HCT116 (cell line): ENCODE measurements around the gene POLR3A. TPM values are rescaled to one million over a fixed set of nuclear protein-coding genes. Genes with fewer than 3 reads are reported as not detected.

Experiments
- ATAC-seq: fragments of 200-7000 bp; cut with Tn5 transposase; 2 replicates; pipeline ENCODE4 v1.9.1; 2020; ENCODE audit warnings: mild to moderate bottlenecking, moderate library complexity
- BruUV-seq: library from RNA; stranded (reverse); fragments of 400-500 nt; replicated peaks from 2 replicates; lab custom pipeline; 2021; lab: Mats Ljungman, UMichigan
- CTCF ChIA-PET: fragments of 300-600 bp; sonication (Branson Sonifier 250); formaldehyde crosslinking; loops from one replicate; lab custom pipeline; 2021; ENCODE audit warnings: antibody characterized with exemption; lab: Charles Lee
- POLR2A ChIA-PET: fragments of 300-600, 350-600 bp; sonication (Branson Sonifier 250); formaldehyde crosslinking; loops from one replicate; lab custom pipeline; 2021; ENCODE audit warnings: antibody characterized with exemption; lab: Charles Lee
- RAD21 ChIA-PET, 2 experiments: fragments of 300-600 bp; sonication (Branson Sonifier 250); formaldehyde crosslinking; loops; one replicate each; lab custom pipeline; 2023; ENCODE audit warnings: low total read pairs in 2 of 2; ENCODE audit not compliant: uncharacterized antibody in 2 of 2, unreplicated experiment in 2 of 2, low non-redundant PET in 1 of 2; lab: Charles Lee
- DNase-seq: peaks from one replicate; pipeline ENCODE4 v3.0.0-alpha.2; 2010; ENCODE audit warnings: low read depth, low spot score
- H2AFZ ChIP-seq: fragments of 200-600 bp; shearing (Covaris generic), sonication (generic); 2 replicates; pipeline ENCODE4 v1.6.1; 2017; ENCODE audit warnings: low read depth, mixed run types, mixed read lengths, antibody characterized with exemption, low read length; ENCODE audit not compliant: poor library complexity, severe bottlenecking
- H3K27ac ChIP-seq: 2 replicates; pipeline ENCODE4 v1.5.1; 2012; ENCODE audit warnings: low read depth, low read length
- H3K27me3 ChIP-seq: fragments of 200-600 bp; sonication (generic); 2 replicates; pipeline ENCODE4 v1.6.1; 2016; ENCODE audit warnings: mixed run types, low read length, mixed read lengths; ENCODE audit not compliant: insufficient read depth
- H3K36me3 ChIP-seq, 2 experiments: fragments of 200-500 bp in 1 of 2; fragments of 200-600 bp in 1 of 2; sonication (Bioruptor generic) in 1 of 2; sonication (generic) in 1 of 2; 2 replicates each; pipeline versions ENCODE4 v1.5.1 to v1.6.1; 2014 to 2016; ENCODE audit warnings: low read length in 2 of 2, inconsistent platforms in 1 of 2, mixed read lengths in 1 of 2, mixed run types in 1 of 2; ENCODE audit not compliant: insufficient read depth in 2 of 2, control insufficient read depth in 1 of 2
- H3K4me1 ChIP-seq, 2 experiments: fragments of 200-600 bp in 1 of 2; sonication (generic) in 1 of 2; 2 replicates each; pipeline versions ENCODE4 v1.5.1 to v1.6.1; 2012 to 2017; ENCODE audit warnings: low read length in 2 of 2, inconsistent platforms in 1 of 2, mild to moderate bottlenecking in 1 of 2, mixed read lengths in 1 of 2, mixed run types in 1 of 2, moderate library complexity in 1 of 2; ENCODE audit not compliant: insufficient read depth in 2 of 2, control insufficient read depth in 1 of 2
- H3K4me2 ChIP-seq: fragments of 200-600 bp; sonication (generic); 2 replicates; pipeline ENCODE4 v1.6.1; 2017; ENCODE audit warnings: mixed run types, low read length, mixed read lengths
- H3K4me3 ChIP-seq, 2 experiments: fragments of 200-600 bp in 1 of 2; sonication (generic) in 1 of 2; replicated peaks in 1 of 2; 2 replicates each; pipeline ENCODE4 v1.5.1; 2011 to 2016; ENCODE audit warnings: low read length in 2 of 2, control low read depth in 1 of 2, low read depth in 1 of 2, mild to moderate bottlenecking in 1 of 2, mixed read lengths in 1 of 2, mixed run types in 1 of 2
- H3K79me2 ChIP-seq: fragments of 200-600 bp; sonication (generic); 2 replicates; pipeline ENCODE4 v1.6.1; 2017; ENCODE audit warnings: mild to moderate bottlenecking, mixed run types, low read length, moderate library complexity, mixed read lengths; ENCODE audit not compliant: insufficient read depth
- H3K9ac ChIP-seq: fragments of 200-600 bp; sonication (generic); 2 replicates; pipeline ENCODE4 v1.6.1; 2016; ENCODE audit warnings: low read length, mixed read lengths
- H3K9me2 ChIP-seq: fragments of 200-600 bp; sonication (generic), shearing (Covaris generic); 2 replicates; pipeline ENCODE4 v1.6.1; 2017; ENCODE audit warnings: mixed run types, mild to moderate bottlenecking, moderate library complexity; ENCODE audit not compliant: insufficient read depth
- H3K9me3 ChIP-seq, 2 experiments: fragments of 200-500 bp in 1 of 2; fragments of 200-600 bp in 1 of 2; sonication (Bioruptor generic) in 1 of 2; sonication (generic) in 1 of 2; 2 replicates each; pipeline ENCODE4 v1.6.1; 2014 to 2017; ENCODE audit warnings: low read length in 2 of 2, mixed read lengths in 2 of 2, inconsistent platforms in 1 of 2, low read depth in 1 of 2, mild to moderate bottlenecking in 1 of 2, mixed run types in 1 of 2, moderate library complexity in 1 of 2; ENCODE audit not compliant: control insufficient read depth in 1 of 2, insufficient read depth in 1 of 2
- H4K20me1 ChIP-seq: fragments of 200-600 bp; sonication (generic), shearing (Covaris generic); 2 replicates; pipeline ENCODE4 v1.6.1; 2017; ENCODE audit warnings: mixed run types, mild to moderate bottlenecking, moderate library complexity; ENCODE audit not compliant: insufficient read depth
- CBX3 ChIP-seq: IDR thresholded peaks from 2 replicates; pipeline ENCODE4 v1.6.1; 2012; ENCODE audit warnings: low read depth
- EZH2 ChIP-seq: fragments of 200-600 bp; sonication (generic); IDR thresholded peaks from 2 replicates; pipeline ENCODE4 v1.6.1; 2017; ENCODE audit warnings: antibody characterized with exemption, mixed run types
- EZH2phosphoT487 ChIP-seq: fragments of 200-600 bp; IDR thresholded peaks from 2 replicates; pipeline ENCODE4 v1.6.1; 2018; ENCODE audit warnings: antibody characterized with exemption, borderline replicate concordance
- MAX ChIP-seq: IDR thresholded peaks from 2 replicates; pipeline ENCODE4 v1.6.1; 2012
- REST ChIP-seq: IDR thresholded peaks from 2 replicates; pipeline ENCODE4 v1.6.1; 2012; ENCODE audit warnings: low read depth
- SIN3A ChIP-seq: IDR thresholded peaks from 2 replicates; pipeline ENCODE4 v1.6.1; 2012; ENCODE audit warnings: low read depth
- SP1 ChIP-seq: IDR thresholded peaks from 2 replicates; pipeline ENCODE4 v1.6.1; 2012; ENCODE audit warnings: low read depth
- TCF7L2 ChIP-seq: IDR thresholded peaks from 2 replicates; pipeline ENCODE4 v1.7.0; 2011; ENCODE audit warnings: borderline replicate concordance, inconsistent platforms; ENCODE audit not compliant: insufficient read depth, insufficient read length; ENCODE audit errors: extremely low read depth
- ZBTB33 ChIP-seq: IDR thresholded peaks from 2 replicates; pipeline ENCODE4 v1.6.1; 2011; ENCODE audit warnings: mild to moderate bottlenecking, low read length, moderate library complexity; ENCODE audit not compliant: insufficient replicate concordance; ENCODE audit errors: extremely low read depth
- ZNF274 ChIP-seq: fragments of 200-500 bp; sonication (Bioruptor generic); IDR thresholded peaks from 2 replicates; pipeline ENCODE4 v1.6.1; 2014; ENCODE audit warnings: mild to moderate bottlenecking, low read depth, low read length, inconsistent platforms
- intact Hi-C: fragments of 100-400 bp; cut with micrococcal nuclease; formaldehyde crosslinking; loops from 2 replicates; pipeline ENCODE4 v1.10.0; 2022
- total RNA-seq: library from RNA; stranded (reverse); gene quantifications from one replicate; pipeline ENCODE4 v1.2.1, GENCODE V29; 2021; ENCODE audit not compliant: unreplicated experiment

The POLR3A gene
- total RNA-seq, 1 experiment from 2014 or later, result 26.6 TPM

DNA sequence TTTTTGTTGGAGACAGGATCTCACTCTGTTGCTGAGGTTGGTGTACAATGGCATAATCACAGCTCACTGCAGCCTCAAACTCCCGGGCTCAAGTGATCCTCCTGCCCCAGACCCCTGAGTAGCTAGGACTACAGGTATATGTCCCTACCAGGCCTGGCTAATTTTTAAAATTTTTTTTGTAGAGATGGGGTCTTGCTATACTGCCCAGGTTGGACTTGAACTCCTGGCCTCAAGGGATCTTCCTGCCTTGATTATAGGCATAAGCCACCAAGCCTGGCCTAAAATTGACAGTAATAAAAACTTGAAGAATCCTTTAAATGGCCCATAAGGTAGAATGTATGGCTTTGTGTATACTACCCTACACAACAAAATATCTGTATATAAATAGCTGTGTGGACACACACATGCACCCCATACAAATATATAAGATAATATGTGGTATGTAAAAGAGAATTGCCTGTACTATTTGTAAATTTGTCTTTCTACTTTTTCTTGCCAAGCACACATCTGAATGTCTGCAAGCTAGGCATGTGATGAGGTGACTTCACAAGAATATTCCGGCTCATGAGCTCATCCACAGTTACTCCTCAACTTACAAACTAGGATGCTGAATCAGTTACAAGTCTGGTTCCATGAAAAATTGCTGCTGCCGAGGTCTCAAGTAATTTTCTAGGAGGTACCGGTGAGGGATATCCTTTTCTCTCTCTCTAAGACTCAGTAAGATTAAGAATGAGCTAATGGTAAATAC lies 26.6 kb downstream of the POLR3A start:
- H3K79me2 ChIP-seq, result no peaks in the 10 kb centered on the region
- ChIA-PET CTCF (no interaction called here), RAD21 (no interaction called here), POLR2A (no interaction called here)
- H4K20me1 ChIP-seq, result no peaks in the 10 kb centered on the region
- DNase-seq (no peak), ATAC-seq (no peak)
- TF ChIP-seq REST, result no peak
- no peak for TF ChIP-seq SIN3A
- no peak for TF ChIP-seq ZNF274
- no peak for TF ChIP-seq CBX3
- TF ChIP-seq TCF7L2, result no peak
- TF ChIP-seq EZH2, result no peak
- no peak for TF ChIP-seq EZH2phosphoT487
- no peak for TF ChIP-seq SP1
- TF ChIP-seq ZBTB33, result no peak
- TF ChIP-seq MAX, result no peak
- no peaks in the 10 kb centered on the region for H3K4me1 ChIP-seq
- no peak overlapping the region for H3K4me2 ChIP-seq
- intact Hi-C loops, result no loop called here
- H3K36me3 ChIP-seq, result peaks cover 41 to 64% of the 10 kb centered on the region in 2 experiments; a peak in 3 of 4 replicates
- no peaks in the 10 kb centered on the region for H3K9me3 ChIP-seq
- no TSS peak for BruUV-seq
- no peak overlapping the region for H3K4me3 ChIP-seq
- no peak overlapping the region for H3K9ac ChIP-seq
- H3K27me3 ChIP-seq, result no peaks in the 10 kb centered on the region
- no peak overlapping the region for H2AFZ ChIP-seq
- H3K9me2 ChIP-seq, result no peaks in the 10 kb centered on the region
- no peak overlapping the region for H3K27ac ChIP-seq
